PFSK-1 (cell line): ENCODE measurements around the gene PHRF1.

Experiments
- POLR2AphosphoS5 ChIP-seq: IDR thresholded peaks from 2 replicates; pipeline ENCODE4 v1.6.1; 2012; ENCODE audit warnings: low read depth, mild to moderate bottlenecking, control low read depth, low read length, moderate library complexity
- SIN3A ChIP-seq: IDR thresholded peaks from 2 replicates; pipeline ENCODE4 v1.6.1; 2012; ENCODE audit warnings: mild to moderate bottlenecking, low read length, moderate library complexity, borderline replicate concordance; ENCODE audit not compliant: insufficient read depth
- TF ChIP-seq, protein P1 (sequence below), 2 experiments: IDR thresholded peaks; 2 replicates each; pipeline versions ENCODE4 v1.6.1 to v1.8.0; 2011 to 2012; ENCODE audit warnings: low read depth in 2 of 2, low read length in 2 of 2, control low read depth in 1 of 2, inconsistent platforms in 1 of 2, mild to moderate bottlenecking in 1 of 2, moderate library complexity in 1 of 2; ENCODE audit not compliant: insufficient read depth in 1 of 2

DNA sequence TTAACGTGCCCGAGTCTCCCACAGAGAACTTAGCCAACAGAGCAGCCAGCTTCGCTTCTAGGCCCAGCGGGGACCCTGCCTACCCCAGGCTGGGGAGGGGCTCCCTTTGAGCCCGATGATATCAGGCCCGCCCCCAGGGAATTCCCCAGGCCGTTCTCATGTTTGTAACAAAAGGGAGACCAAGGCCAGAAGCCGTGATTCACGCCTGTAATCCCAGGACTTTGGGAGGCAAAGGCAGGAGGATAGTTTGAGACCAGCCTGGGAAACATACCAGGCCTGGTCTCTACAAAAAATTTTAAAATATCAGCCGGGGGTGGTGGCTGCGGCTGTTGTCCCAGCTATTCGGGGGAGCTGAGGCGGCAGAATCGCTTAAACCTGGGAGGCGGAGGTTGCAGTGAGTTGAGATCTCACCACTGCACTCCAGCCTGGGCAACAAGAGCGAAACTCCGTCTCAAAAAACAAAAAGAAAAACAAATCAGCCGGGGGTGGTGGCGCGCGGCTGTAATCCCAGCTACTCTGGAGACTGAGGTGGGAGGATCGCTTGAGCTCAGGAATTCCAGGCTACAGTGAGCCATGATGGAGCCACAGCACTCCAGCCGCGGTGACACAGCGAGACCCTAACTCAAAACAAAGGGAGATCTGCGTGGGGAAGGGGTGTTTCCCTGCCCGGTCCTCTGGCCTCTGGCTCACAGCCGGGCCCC is 62.5 kb downstream of the PHRF1 start:
- TF ChIP-seq, protein P1, sequence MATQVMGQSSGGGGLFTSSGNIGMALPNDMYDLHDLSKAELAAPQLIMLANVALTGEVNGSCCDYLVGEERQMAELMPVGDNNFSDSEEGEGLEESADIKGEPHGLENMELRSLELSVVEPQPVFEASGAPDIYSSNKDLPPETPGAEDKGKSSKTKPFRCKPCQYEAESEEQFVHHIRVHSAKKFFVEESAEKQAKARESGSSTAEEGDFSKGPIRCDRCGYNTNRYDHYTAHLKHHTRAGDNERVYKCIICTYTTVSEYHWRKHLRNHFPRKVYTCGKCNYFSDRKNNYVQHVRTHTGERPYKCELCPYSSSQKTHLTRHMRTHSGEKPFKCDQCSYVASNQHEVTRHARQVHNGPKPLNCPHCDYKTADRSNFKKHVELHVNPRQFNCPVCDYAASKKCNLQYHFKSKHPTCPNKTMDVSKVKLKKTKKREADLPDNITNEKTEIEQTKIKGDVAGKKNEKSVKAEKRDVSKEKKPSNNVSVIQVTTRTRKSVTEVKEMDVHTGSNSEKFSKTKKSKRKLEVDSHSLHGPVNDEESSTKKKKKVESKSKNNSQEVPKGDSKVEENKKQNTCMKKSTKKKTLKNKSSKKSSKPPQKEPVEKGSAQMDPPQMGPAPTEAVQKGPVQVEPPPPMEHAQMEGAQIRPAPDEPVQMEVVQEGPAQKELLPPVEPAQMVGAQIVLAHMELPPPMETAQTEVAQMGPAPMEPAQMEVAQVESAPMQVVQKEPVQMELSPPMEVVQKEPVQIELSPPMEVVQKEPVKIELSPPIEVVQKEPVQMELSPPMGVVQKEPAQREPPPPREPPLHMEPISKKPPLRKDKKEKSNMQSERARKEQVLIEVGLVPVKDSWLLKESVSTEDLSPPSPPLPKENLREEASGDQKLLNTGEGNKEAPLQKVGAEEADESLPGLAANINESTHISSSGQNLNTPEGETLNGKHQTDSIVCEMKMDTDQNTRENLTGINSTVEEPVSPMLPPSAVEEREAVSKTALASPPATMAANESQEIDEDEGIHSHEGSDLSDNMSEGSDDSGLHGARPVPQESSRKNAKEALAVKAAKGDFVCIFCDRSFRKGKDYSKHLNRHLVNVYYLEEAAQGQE (IDR thresholded peaks at IDR 0.05; ENCODE audit: insufficient read depth in 1 of 2, low read depth in 2 of 2, low read length in 2 of 2), result no peak
- TF ChIP-seq POLR2AphosphoS5 (no peak), SIN3A (no peak)
